H1 (cell line): Measurements from ENCODE around the gene SH3TC2. TPM values are rescaled to one million over a fixed set of nuclear protein-coding genes. Genes with fewer than 3 reads are reported as not detected.

Experiments used
- CTCF ChIA-PET: fragments of 300-600 bp; sonication (Branson Sonifier 250); formaldehyde crosslinking; loops from one replicate; lab custom pipeline; 2021; ENCODE audit not compliant: partially characterized antibody; lab: Charles Lee
- POLR2A ChIA-PET: fragments of 300-600 bp; sonication (Branson Sonifier 250); formaldehyde crosslinking; loops from one replicate; lab custom pipeline; 2021; ENCODE audit warnings: inconsistent platforms; ENCODE audit not compliant: partially characterized antibody; lab: Charles Lee
- DNase-seq, 2 experiments: peaks; one replicate each; pipeline versions ENCODE4 v3.0.0 to v3.0.0-alpha.2; 2010 to 2022; ENCODE audit warnings: low spot score in 2 of 2, low read depth in 1 of 2, mixed read lengths in 1 of 2
- FAIRE-seq: peaks from 2 replicates; lab custom pipeline; 2011; peaks lifted over from hg19 to GRCh38; lab: Jason Lieb, UNC
- H2AFZ ChIP-seq: 2 replicates; pipeline ENCODE4 v1.8.1; 2012; ENCODE audit warnings: low read length, inconsistent platforms
- H2AK5ac ChIP-seq: 2 replicates; pipeline ENCODE4 v1.6.1; 2013; ENCODE audit warnings: low read depth, low read length
- H2BK120ac ChIP-seq: replicated peaks from 2 replicates; pipeline ENCODE3; 2013; ENCODE audit warnings: low read depth, low read length, inconsistent platforms
- H2BK12ac ChIP-seq: 2 replicates; pipeline ENCODE4 v1.6.1; 2013; ENCODE audit warnings: low read depth, low read length
- H2BK15ac ChIP-seq: 2 replicates; pipeline ENCODE4 v1.6.1; 2013; ENCODE audit warnings: low read length
- H2BK20ac ChIP-seq: 2 replicates; pipeline ENCODE4 v1.6.1; 2013; ENCODE audit warnings: low read length
- H2BK5ac ChIP-seq: 2 replicates; pipeline ENCODE4 v1.6.1; 2013; ENCODE audit warnings: low read depth, low read length
- H3K14ac ChIP-seq: 2 replicates; pipeline ENCODE4 v1.6.1; 2013; ENCODE audit warnings: inconsistent platforms; ENCODE audit not compliant: insufficient read length
- H3K18ac ChIP-seq: 2 replicates; pipeline ENCODE4 v1.6.1; 2013; ENCODE audit warnings: low read length; ENCODE audit errors: extremely low read depth
- H3K23ac ChIP-seq: 2 replicates; pipeline ENCODE4 v1.6.1; 2013; ENCODE audit warnings: inconsistent platforms; ENCODE audit not compliant: insufficient read length
- H3K23me2 ChIP-seq: 2 replicates; pipeline ENCODE4 v1.6.1; 2013; ENCODE audit warnings: low read depth, low read length
- H3K27ac ChIP-seq: 2 replicates; pipeline ENCODE4 v1.6.1; 2011; ENCODE audit warnings: low read depth, low read length, inconsistent platforms
- H3K27me3 ChIP-seq, 4 experiments: replicated peaks in 1 of 4; 1 replicate in 1 of 4; 2 replicates in 3 of 4; pipeline versions ENCODE4 v1.6.1 to v1.8.1; 2011 to 2013; ENCODE audit warnings: low read length in 3 of 4, mild to moderate bottlenecking in 3 of 4, inconsistent platforms in 2 of 4, mixed read lengths in 2 of 4, moderate library complexity in 1 of 4; ENCODE audit not compliant: control insufficient read depth in 3 of 4, insufficient read depth in 3 of 4; ENCODE audit errors: extremely low read depth in 1 of 4
- H3K36me3 ChIP-seq, 4 experiments: 2 replicates each; pipeline versions ENCODE4 v1.6.1 to v1.8.1; 2011 to 2013; ENCODE audit warnings: mild to moderate bottlenecking in 4 of 4, low read length in 3 of 4, moderate library complexity in 2 of 4, control low read depth in 1 of 4, inconsistent platforms in 1 of 4; ENCODE audit not compliant: insufficient read depth in 4 of 4, control insufficient read depth in 2 of 4
- H3K4ac ChIP-seq: replicated peaks from 2 replicates; pipeline ENCODE3; 2013; ENCODE audit warnings: low read length, low read depth, mixed read lengths, inconsistent platforms; ENCODE audit not compliant: insufficient read length
- H3K4me1 ChIP-seq, 4 experiments: replicated peaks in 1 of 4; 1 replicate in 1 of 4; 2 replicates in 3 of 4; pipeline versions ENCODE4 v1.6.1 to v1.8.1; 2011 to 2013; ENCODE audit warnings: low read length in 3 of 4, inconsistent platforms in 2 of 4, mixed read lengths in 1 of 4; ENCODE audit not compliant: insufficient read depth in 4 of 4, control insufficient read depth in 3 of 4
- H3K4me2 ChIP-seq, 2 experiments: 2 replicates each; pipeline versions ENCODE4 v1.6.1 to v1.8.1; 2011 to 2013; ENCODE audit warnings: low read depth in 2 of 2, low read length in 2 of 2, control low read depth in 1 of 2, inconsistent platforms in 1 of 2, mild to moderate bottlenecking in 1 of 2; ENCODE audit not compliant: insufficient read depth in 1 of 2
- H3K4me3 ChIP-seq, 4 experiments: fragments of 200-600, 300-600 bp in 1 of 4; sonication (generic), shearing (Covaris generic), sonication (Bioruptor Twin) in 1 of 4; 2 replicates each; pipeline versions ENCODE4 v1.5.1 to v1.8.1; 2011 to 2016; ENCODE audit warnings: low read length in 4 of 4, low read depth in 3 of 4, control low read depth in 2 of 4, inconsistent platforms in 2 of 4, mild to moderate bottlenecking in 2 of 4, mixed read lengths in 1 of 4, moderate library complexity in 1 of 4; ENCODE audit not compliant: insufficient read depth in 2 of 4; ENCODE audit errors: extremely low read depth in 1 of 4
- H3K56ac ChIP-seq: replicated peaks from 2 replicates; pipeline ENCODE3; 2013; ENCODE audit warnings: low read depth, mild to moderate bottlenecking, mixed read lengths, low read length, inconsistent platforms; ENCODE audit not compliant: insufficient read length
- H3K79me1 ChIP-seq: 2 replicates; pipeline ENCODE4 v1.6.1; 2013; ENCODE audit warnings: low read depth, low read length, control low read depth
- H3K79me2 ChIP-seq, 2 experiments: 2 replicates each; pipeline versions ENCODE4 v1.6.1 to v1.8.1; 2012 to 2013; ENCODE audit warnings: low read length in 2 of 2, mild to moderate bottlenecking in 2 of 2, inconsistent platforms in 1 of 2; ENCODE audit not compliant: insufficient read depth in 2 of 2, control insufficient read depth in 1 of 2
- H3K9ac ChIP-seq, 4 experiments: replicated peaks in 1 of 4; 1 replicate in 1 of 4; 2 replicates in 3 of 4; pipeline versions ENCODE4 v1.6.1 to v1.8.1; 2011 to 2013; ENCODE audit warnings: low read depth in 3 of 4, low read length in 3 of 4, control low read depth in 2 of 4, mild to moderate bottlenecking in 2 of 4, moderate library complexity in 2 of 4, inconsistent platforms in 1 of 4; ENCODE audit errors: extremely low read depth in 1 of 4
- H3K9me3 ChIP-seq, 2 experiments: 2 replicates each; pipeline versions ENCODE4 v1.6.1 to v1.8.1; 2012 to 2013; ENCODE audit warnings: mild to moderate bottlenecking in 2 of 2, moderate library complexity in 2 of 2, control low read depth in 1 of 2, inconsistent platforms in 1 of 2, low read depth in 1 of 2, low read length in 1 of 2, mixed read lengths in 1 of 2; ENCODE audit not compliant: insufficient read depth in 2 of 2
- H4K20me1 ChIP-seq, 2 experiments: replicated peaks in 1 of 2; 2 replicates each; pipeline versions ENCODE3 to v1.8.1; 2011 to 2013; ENCODE audit warnings: inconsistent platforms in 2 of 2, low read length in 2 of 2, mild to moderate bottlenecking in 1 of 2; ENCODE audit not compliant: insufficient read depth in 2 of 2, control insufficient read depth in 1 of 2
- H4K5ac ChIP-seq: 2 replicates; pipeline ENCODE4 v1.6.1; 2013; ENCODE audit warnings: low read length, low read depth, mixed read lengths, inconsistent platforms; ENCODE audit not compliant: insufficient read length
- H4K8ac ChIP-seq: 2 replicates; pipeline ENCODE4 v1.8.0; 2013; ENCODE audit warnings: mild to moderate bottlenecking, moderate library complexity, low read length, inconsistent platforms; ENCODE audit not compliant: insufficient read depth; ENCODE audit errors: extremely low read depth
- H4K91ac ChIP-seq: replicated peaks from 2 replicates; pipeline ENCODE3; 2013; ENCODE audit warnings: low read length, mixed read lengths, inconsistent platforms; ENCODE audit not compliant: insufficient read length
- BCL11A ChIP-seq, 2 experiments: IDR thresholded peaks; one replicate each; pipeline ENCODE4 v1.6.1; 2011; ENCODE audit warnings: low read depth in 2 of 2, low read length in 2 of 2, mild to moderate bottlenecking in 2 of 2
- CHD1 ChIP-seq: IDR thresholded peaks from 2 replicates; pipeline ENCODE4 v1.6.1; 2012; ENCODE audit warnings: low read depth, low read length, improper control_type of control experiment
- CREB1 ChIP-seq: IDR thresholded peaks from 2 replicates; pipeline ENCODE4 v1.6.1; 2012; ENCODE audit warnings: inconsistent platforms
- FOSL1 ChIP-seq: IDR thresholded peaks from 2 replicates; pipeline ENCODE4 v1.6.1; 2011; ENCODE audit warnings: mild to moderate bottlenecking, low read depth, low read length, moderate library complexity; ENCODE audit not compliant: insufficient read depth
- GTF2F1 ChIP-seq: IDR thresholded peaks from 2 replicates; pipeline ENCODE4 v1.6.1; 2012; ENCODE audit warnings: low read depth, low read length, improper control_type of control experiment, borderline replicate concordance
- JUN ChIP-seq: IDR thresholded peaks from 2 replicates; pipeline ENCODE4 v1.6.1; 2011; ENCODE audit warnings: low read depth, mild to moderate bottlenecking, improper control_type of control experiment, low read length
- POLR2A ChIP-seq, 2 experiments: IDR thresholded peaks; 1 replicate in 1 of 2; 2 replicates in 1 of 2; pipeline ENCODE4 v1.6.1; 2011; ENCODE audit warnings: low read depth in 2 of 2, low read length in 2 of 2, mild to moderate bottlenecking in 2 of 2; ENCODE audit errors: control extremely low read depth in 1 of 2
- SIN3A ChIP-seq, 2 experiments: IDR thresholded peaks in 1 of 2; conservative IDR thresholded peaks in 1 of 2; 2 replicates each; pipeline ENCODE4 v1.6.1; 2011 to 2012; ENCODE audit warnings: low read length in 2 of 2, improper control_type of control experiment in 1 of 2, low read depth in 1 of 2, mild to moderate bottlenecking in 1 of 2
- SIX5 ChIP-seq: IDR thresholded peaks from 2 replicates; pipeline ENCODE4 v1.6.1; 2011; ENCODE audit warnings: mild to moderate bottlenecking, low read depth, low read length
- TCF12 ChIP-seq: IDR thresholded peaks from 2 replicates; pipeline ENCODE4 v1.6.1; 2011; ENCODE audit warnings: low read depth, mild to moderate bottlenecking, low read length
- TEAD4 ChIP-seq: IDR thresholded peaks from 2 replicates; pipeline ENCODE4 v1.6.1; 2012; ENCODE audit warnings: low read depth, low read length, inconsistent platforms, mixed read lengths
- ZNF274 ChIP-seq: IDR thresholded peaks from 2 replicates; pipeline ENCODE4 v1.7.0; 2012; ENCODE audit warnings: low read length, borderline replicate concordance; ENCODE audit errors: extremely low read depth
- WGBS, 2 experiments: shearing (Covaris generic) in 1 of 2; methylation state at CpG; one replicate each; pipeline versions ENCODE4 v1.1.6 to v1.1.7; 2013 to 2015; ENCODE audit warnings: low lambda C conversion rate in 2 of 2, mixed read lengths in 2 of 2, inconsistent platforms in 1 of 2, low coverage in 1 of 2, missing lambda C conversion rate in 1 of 2; ENCODE audit not compliant: insufficient replicate concordance in 2 of 2, insufficient coverage in 1 of 2, insufficient read length in 1 of 2; ENCODE audit errors: extremely low coverage in 1 of 2, missing lambda C conversion rate in 1 of 2; 5-methylcytosine and 5-hydroxymethylcytosine counted together
- polyA plus RNA-seq, 7 experiments: library from polyadenylated mRNA; depleted of rRNA in 3 of 7; stranded (reverse) in 5 of 7; unstranded in 2 of 7; fragments of >200 nt in 5 of 7; fragments of 200-250 nt in 2 of 7; gene quantifications; 1 replicate in 5 of 7; 2 replicates in 1 of 7; 4 replicates in 1 of 7; pipeline versions ENCODE4 v1.2.1 to v1.2.3, GENCODE V29; 2011 to 2013; ENCODE audit warnings: missing spikeins in 2 of 7, mixed read lengths in 2 of 7
- total RNA-seq: library from RNA; stranded (reverse); fragmentation: NEBNext Ultra II Directional; extraction: Animal tissue kit (Norgen Biotek cat#: 25700); gene quantifications from 2 replicates; pipeline ENCODE4 v1.2.1, GENCODE V29; 2021
- TF ChIP-seq, protein P1 (sequence below): IDR thresholded peaks from 2 replicates; pipeline ENCODE4 v1.6.1; 2011; ENCODE audit warnings: low read depth, mild to moderate bottlenecking, low read length; ENCODE audit not compliant: insufficient read depth

Gene SH3TC2
- total and polyA plus RNA-seq, 2 of the 8 experiments (the other 6 are each of a cell fraction or from before 2014, with no cell fraction given) = 0.11 to 0.80 TPM

DNA sequence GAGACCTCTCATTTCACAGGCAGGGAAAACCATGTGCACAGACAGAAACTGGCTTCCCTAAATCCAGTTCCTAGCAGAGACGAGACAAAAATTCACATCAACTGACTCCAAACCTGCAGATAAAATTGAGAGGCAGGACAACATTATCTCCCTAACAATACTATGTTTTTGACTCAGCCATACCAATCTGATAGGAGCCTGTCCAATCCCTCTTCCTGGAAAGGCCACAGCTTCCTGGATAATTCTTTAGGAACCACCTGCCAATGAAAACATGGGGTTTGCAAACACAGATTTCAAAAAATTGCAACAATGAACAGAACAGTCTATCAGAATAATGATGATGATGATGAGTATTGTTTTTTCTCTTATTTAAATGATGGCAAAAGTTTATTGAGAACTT is 22.4 kb downstream of the SH3TC2 start:
- no peak overlapping the region for H2BK15ac ChIP-seq
- H2BK20ac ChIP-seq = no peak overlapping the region
- WGBS, 2 experiments = 91% methylated on average over 1 of the region's 1 CpG; no CpG with 5 or more reads in 1 of the 2 experiments
- H4K5ac ChIP-seq = no peak overlapping the region
- no peak overlapping the region for H4K91ac ChIP-seq
- ChIA-PET POLR2A (no interaction called here), CTCF (interaction anchor here (9.4 kb wide), 1 partner anchor 73 kb away, joined by 121 read pairs; no protein-coding TSS in a partner anchor)
- no peaks in the 10 kb centered on the region; the same call in 1 of the 2 replicates for H3K23me2 ChIP-seq
- H4K20me1 ChIP-seq = no peaks in the 10 kb centered on the region
- H2BK12ac ChIP-seq = no peak overlapping the region
- no peak overlapping the region; the same call in 1 of the 2 replicates for H4K8ac ChIP-seq
- H3K79me1 ChIP-seq = 0 out of 2 replicates have a peak, but pooled peaks cover 2% of the 10 kb centered on the region
- no peak overlapping the region for H3K4ac ChIP-seq
- H3K9ac ChIP-seq = no peak overlapping the region; a peak in 1 of 7 replicates
- H3K14ac ChIP-seq = no peak overlapping the region
- no peak for FAIRE-seq
- no peak overlapping the region for H2AK5ac ChIP-seq
- H2AFZ ChIP-seq = no peak overlapping the region
- no peaks in the 10 kb centered on the region for H3K27me3 ChIP-seq
- no peak overlapping the region for H2BK5ac ChIP-seq
- no peak overlapping the region for H2BK120ac ChIP-seq
- H3K56ac ChIP-seq = no peak overlapping the region
- no peak overlapping the region for H3K27ac ChIP-seq
- no peak overlapping the region for H3K18ac ChIP-seq
- H3K79me2 ChIP-seq = no peaks in the 10 kb centered on the region
- H3K4me2 ChIP-seq = no peak overlapping the region
- no peak overlapping the region for H3K4me3 ChIP-seq
- H3K36me3 ChIP-seq = no peaks in the 10 kb centered on the region
- no peaks in the 10 kb centered on the region for H3K4me1 ChIP-seq
- DNase-seq = no peak
- H3K23ac ChIP-seq = no peak overlapping the region
- H3K9me3 ChIP-seq = no peaks in the 10 kb centered on the region
- no peak for TF ChIP-seq SIN3A (conservative IDR thresholded peaks at IDR 0.05 in 1 of 2, IDR thresholded peaks at IDR 0.05 in 1 of 2; ENCODE audit: low read depth in 1 of 2, low read length in 2 of 2)
- no peak for TF ChIP-seq FOSL1
- no peak for TF ChIP-seq BCL11A (IDR thresholded peaks at IDR 0.05; ENCODE audit: low read depth in 2 of 2, low read length in 2 of 2)
- no peak for TF ChIP-seq ZNF274
- TF ChIP-seq TCF12 = no peak
- no peak for TF ChIP-seq POLR2A (IDR thresholded peaks at IDR 0.05; ENCODE audit: control extremely low read depth in 1 of 2, low read depth in 2 of 2, low read length in 2 of 2)
- TF ChIP-seq CREB1 = no peak
- TF ChIP-seq, protein P1, sequence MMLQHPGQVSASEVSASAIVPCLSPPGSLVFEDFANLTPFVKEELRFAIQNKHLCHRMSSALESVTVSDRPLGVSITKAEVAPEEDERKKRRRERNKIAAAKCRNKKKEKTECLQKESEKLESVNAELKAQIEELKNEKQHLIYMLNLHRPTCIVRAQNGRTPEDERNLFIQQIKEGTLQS = no peak
- no peak for TF ChIP-seq JUN
- TF ChIP-seq TEAD4 = no peak
- no peak for TF ChIP-seq GTF2F1
- TF ChIP-seq CHD1 = no peak
- TF ChIP-seq SIX5 = no peak
